Measurements from ENCODE around the gene PIK3R2.
"Not testable (repeated sequence)": the region's sequence is repeated elsewhere in the genome, so short reads cannot be mapped to it uniquely, and the experiment has no call there.

PIK3R2 gene

GRCh38 chr19:18152817-18153555 lies at the start of gene PIK3R2:
PIK3R2 (plus strand) TSS chr19:18153163; CDS start chr19:18155880, 2,717 bp downstream.
- peak; percentile 88 for DNase-seq (ENCODE audit: low read depth, low spot score)

- DNase-seq (ENCODE audit: low read depth, low spot score) = no peak
These were observed 48.2 kb upstream of the PIK3R2 start for GRCh38 chr19:18104793-18105131.

GRCh38 chr19:18105259-18105658 lies 47.7 kb upstream of the PIK3R2 start:
- DNase-seq (ENCODE audit: low read depth, low spot score) = not testable (repeated sequence)

GRCh38 chr19:18107235-18107634 lies 45.7 kb upstream of the PIK3R2 start:
- DNase-seq (ENCODE audit: low read depth, low spot score) = no peak

- no peak for DNase-seq (ENCODE audit: low read depth, low spot score)
These were observed 44.1 kb upstream of the PIK3R2 start for GRCh38 chr19:18108897-18109296.

GRCh38 chr19:18109341-18109732 lies 43.6 kb upstream of the PIK3R2 start:
- DNase-seq (ENCODE audit: low read depth, low spot score) = no peak

GRCh38 chr19:18109733-18110608 lies 43.0 kb upstream of the PIK3R2 start:
- no peak for DNase-seq (ENCODE audit: low read depth, low spot score)

- DNase-seq (ENCODE audit: low read depth, low spot score) = no peak
These were observed 42.2 kb upstream of the PIK3R2 start for GRCh38 chr19:18110609-18111232.

GRCh38 chr19:18112989-18113478 lies 39.9 kb upstream of the PIK3R2 start:
- DNase-seq (ENCODE audit: low read depth, low spot score) = no peak

GRCh38 chr19:18113827-18114226 lies 39.1 kb upstream of the PIK3R2 start:
- DNase-seq (ENCODE audit: low read depth, low spot score) = no peak

- no peak for DNase-seq (ENCODE audit: low read depth, low spot score)
These were observed 38.5 kb upstream of the PIK3R2 start for GRCh38 chr19:18114483-18114882.

GRCh38 chr19:18117364-18117691 lies 35.6 kb upstream of the PIK3R2 start:
- DNase-seq (ENCODE audit: low read depth, low spot score) = no peak

- DNase-seq (ENCODE audit: low read depth, low spot score) = no peak
These were observed 35.1 kb upstream of the PIK3R2 start for GRCh38 chr19:18117692-18118378.

GRCh38 chr19:18118420-18119012 lies 34.4 kb upstream of the PIK3R2 start:
- no peak for DNase-seq (ENCODE audit: low read depth, low spot score)

- no peak for DNase-seq (ENCODE audit: low read depth, low spot score)
These were observed 33.8 kb upstream of the PIK3R2 start for GRCh38 chr19:18119013-18119716.

- no peak for DNase-seq (ENCODE audit: low read depth, low spot score)
These were observed 33.3 kb upstream of the PIK3R2 start for GRCh38 chr19:18119717-18120105.

- no peak for DNase-seq (ENCODE audit: low read depth, low spot score)
These were observed 32.8 kb upstream of the PIK3R2 start for GRCh38 chr19:18120127-18120526.

GRCh38 chr19:18121166-18121565 lies 31.8 kb upstream of the PIK3R2 start:
- DNase-seq (ENCODE audit: low read depth, low spot score) = no peak

- no peak for DNase-seq (ENCODE audit: low read depth, low spot score)
These were observed 30.5 kb upstream of the PIK3R2 start for GRCh38 chr19:18122424-18122823.

- DNase-seq (ENCODE audit: low read depth, low spot score) = no peak
These were observed 29.8 kb upstream of the PIK3R2 start for GRCh38 chr19:18122860-18123795.
